Measurements from ENCODE around the gene DUT. TPM values are rescaled to one million over a fixed set of nuclear protein-coding genes. Genes with fewer than 3 reads are reported as not detected.

Gene DUT
- total RNA-seq, 2 experiments from 2014 or later, result 137 to 329 TPM

DNA sequence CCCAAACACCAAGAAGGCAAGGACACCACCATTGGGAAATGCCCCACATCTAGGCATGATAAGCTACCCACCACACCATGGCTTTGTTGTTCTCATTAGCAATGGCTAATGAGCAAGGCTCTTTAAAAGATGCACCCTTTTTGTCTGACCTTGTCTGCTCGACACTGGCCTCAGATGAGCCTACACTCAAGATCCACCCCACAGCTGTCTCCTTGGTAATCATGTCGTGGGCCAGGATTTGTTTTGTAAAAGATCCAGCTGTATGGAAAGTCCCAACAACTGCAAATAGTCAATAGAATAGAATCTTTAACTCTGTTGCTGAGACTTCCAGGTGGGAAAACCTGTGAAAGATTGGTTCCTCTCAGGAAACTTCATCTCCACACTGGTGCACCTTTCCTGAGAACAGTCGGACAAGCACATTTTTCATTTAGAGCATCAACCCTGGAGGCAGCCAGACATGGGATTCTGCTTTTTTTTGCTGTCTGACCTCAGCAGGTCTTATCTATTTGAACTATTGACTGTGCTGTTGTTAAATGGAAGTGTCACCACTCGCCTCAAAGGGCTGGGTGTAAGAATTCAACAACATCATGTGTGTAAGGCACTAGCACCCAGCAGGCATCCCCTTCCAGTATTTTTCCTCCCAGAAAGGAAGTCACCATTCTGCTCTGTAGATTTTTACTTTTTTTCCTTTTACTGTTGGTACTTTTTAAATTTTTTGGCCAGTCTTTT, 35.5 kb downstream of the DUT start:
- Histone ChIP-seq H3K9me2 (ENCODE audit: insufficient read depth, low read length) (no peaks in the 10 kb centered on the region), H3K27ac (ENCODE audit: low read depth, low read length, poor library complexity, severe bottlenecking) (no peak overlapping the region), H3K4me1 (ENCODE audit: insufficient read depth, low read length, poor library complexity, severe bottlenecking) (no peaks in the 10 kb centered on the region), H4K20me1 (ENCODE audit: insufficient read depth, low read length) (no peaks in the 10 kb centered on the region), H2AFZ (ENCODE audit: low read length) (no peak overlapping the region), H3K79me2 (ENCODE audit: insufficient read depth, low read depth, low read length) (no peaks in the 10 kb centered on the region), H3K4me3 (ENCODE audit: low read depth, low read length, poor library complexity, severe bottlenecking) (no peak overlapping the region), H3K4me2 (ENCODE audit: low read length) (no peak overlapping the region), H3K9me3 (ENCODE audit: low read length) (no peaks in the 10 kb centered on the region), H3K36me3 (ENCODE audit: insufficient read depth, low read length) (no peaks in the 10 kb centered on the region)
- POLR2A ChIA-PET, result interaction anchor here (0.6 kb wide), 2 partner anchors 253 to 976 kb away, joined by 3 read pairs; no protein-coding TSS in a partner anchor
- no peak for DNase-seq (ENCODE audit: low spot score)
- intact Hi-C loops (cut with micrococcal nuclease; ENCODE audit: unreplicated experiment), result no loop called here
- CTCF ChIA-PET (ENCODE audit: unreplicated experiment), result no interaction called here
- no TSS peak for BruUV-seq (replicated peaks)
- TF ChIP-seq EZH2phosphoT487 (IDR thresholded peaks at IDR 0.05; ENCODE audit: borderline replicate concordance, low read depth, low read length), result no peak
- TF ChIP-seq, protein P1, sequence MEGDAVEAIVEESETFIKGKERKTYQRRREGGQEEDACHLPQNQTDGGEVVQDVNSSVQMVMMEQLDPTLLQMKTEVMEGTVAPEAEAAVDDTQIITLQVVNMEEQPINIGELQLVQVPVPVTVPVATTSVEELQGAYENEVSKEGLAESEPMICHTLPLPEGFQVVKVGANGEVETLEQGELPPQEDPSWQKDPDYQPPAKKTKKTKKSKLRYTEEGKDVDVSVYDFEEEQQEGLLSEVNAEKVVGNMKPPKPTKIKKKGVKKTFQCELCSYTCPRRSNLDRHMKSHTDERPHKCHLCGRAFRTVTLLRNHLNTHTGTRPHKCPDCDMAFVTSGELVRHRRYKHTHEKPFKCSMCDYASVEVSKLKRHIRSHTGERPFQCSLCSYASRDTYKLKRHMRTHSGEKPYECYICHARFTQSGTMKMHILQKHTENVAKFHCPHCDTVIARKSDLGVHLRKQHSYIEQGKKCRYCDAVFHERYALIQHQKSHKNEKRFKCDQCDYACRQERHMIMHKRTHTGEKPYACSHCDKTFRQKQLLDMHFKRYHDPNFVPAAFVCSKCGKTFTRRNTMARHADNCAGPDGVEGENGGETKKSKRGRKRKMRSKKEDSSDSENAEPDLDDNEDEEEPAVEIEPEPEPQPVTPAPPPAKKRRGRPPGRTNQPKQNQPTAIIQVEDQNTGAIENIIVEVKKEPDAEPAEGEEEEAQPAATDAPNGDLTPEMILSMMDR (conservative IDR thresholded peaks at IDR 0.05; ENCODE audit: low read length), result no peak

DNA sequence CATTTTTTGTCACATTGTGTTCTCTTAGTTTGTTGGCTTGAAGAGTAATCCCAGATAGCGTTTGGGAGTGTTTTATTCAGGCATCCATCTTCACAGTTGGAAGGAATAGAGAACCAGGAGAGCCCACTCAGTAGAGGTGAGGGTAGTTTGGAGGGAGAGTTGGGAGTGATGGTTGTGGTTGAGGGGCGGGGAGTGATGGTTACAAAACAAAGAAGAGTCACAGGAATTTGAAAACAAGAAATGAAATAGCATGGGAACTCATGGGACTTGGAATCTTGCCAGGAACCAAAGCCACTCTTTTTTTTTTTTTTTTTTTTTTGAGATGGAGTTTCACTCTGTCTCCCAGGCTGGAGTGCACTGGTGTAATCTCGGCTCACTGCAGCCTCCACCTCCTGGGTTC, 36.3 kb downstream of the DUT start:
- Histone ChIP-seq H3K79me2 (ENCODE audit: insufficient read depth, low read depth, low read length) (no peaks in the 10 kb centered on the region), H3K36me3 (ENCODE audit: insufficient read depth, low read length) (no peaks in the 10 kb centered on the region), H3K9me2 (ENCODE audit: insufficient read depth, low read length) (no peaks in the 10 kb centered on the region), H3K4me3 (ENCODE audit: low read depth, low read length, poor library complexity, severe bottlenecking) (no peak overlapping the region), H4K20me1 (ENCODE audit: insufficient read depth, low read length) (no peaks in the 10 kb centered on the region), H3K4me2 (ENCODE audit: low read length) (no peak overlapping the region), H3K9me3 (ENCODE audit: low read length) (no peaks in the 10 kb centered on the region), H2AFZ (ENCODE audit: low read length) (no peak overlapping the region), H3K4me1 (ENCODE audit: insufficient read depth, low read length, poor library complexity, severe bottlenecking) (no peaks in the 10 kb centered on the region), H3K27ac (ENCODE audit: low read depth, low read length, poor library complexity, severe bottlenecking) (no peak overlapping the region)
- intact Hi-C loops (cut with micrococcal nuclease; ENCODE audit: unreplicated experiment), result no loop called here
- TF ChIP-seq EZH2phosphoT487 (IDR thresholded peaks at IDR 0.05; ENCODE audit: borderline replicate concordance, low read depth, low read length), result no peak
- TF ChIP-seq, protein P1 (conservative IDR thresholded peaks at IDR 0.05; ENCODE audit: low read length), result no peak
- no TSS peak for BruUV-seq (replicated peaks)
- CTCF ChIA-PET (ENCODE audit: unreplicated experiment), result no interaction called here
- POLR2A ChIA-PET, result no interaction called here
- no peak for DNase-seq (ENCODE audit: low spot score)

DNA sequence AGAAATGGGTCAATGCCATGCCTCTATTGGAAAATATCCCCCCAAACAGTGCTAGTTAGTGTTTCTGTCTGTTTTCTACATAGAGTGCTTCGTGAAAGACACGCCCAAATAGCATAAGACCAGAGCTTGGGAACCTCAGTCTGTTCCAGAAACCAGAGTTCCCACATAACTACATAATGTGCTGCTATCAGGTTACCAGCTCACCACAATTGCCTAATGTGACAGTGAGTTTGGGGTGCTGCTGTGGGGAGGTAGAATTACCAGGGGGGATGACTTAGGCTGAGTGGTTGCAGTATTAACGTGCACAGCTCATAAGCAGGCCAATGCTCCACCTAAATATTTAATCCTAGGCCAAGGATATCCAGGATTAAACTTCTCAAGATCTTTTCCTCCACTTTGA, 39.2 kb downstream of the DUT start:
- no peak for DNase-seq (ENCODE audit: low spot score)
- H4K20me1 ChIP-seq (ENCODE audit: insufficient read depth, low read length), result no peaks in the 10 kb centered on the region
- H2AFZ ChIP-seq (ENCODE audit: low read length), result no peak overlapping the region
- no peaks in the 10 kb centered on the region for H3K9me3 ChIP-seq (ENCODE audit: low read length)
- no peaks in the 10 kb centered on the region for H3K4me1 ChIP-seq (ENCODE audit: insufficient read depth, low read length, poor library complexity, severe bottlenecking)
- H3K36me3 ChIP-seq (ENCODE audit: insufficient read depth, low read length), result no peaks in the 10 kb centered on the region
- H3K79me2 ChIP-seq (ENCODE audit: insufficient read depth, low read depth, low read length), result no peaks in the 10 kb centered on the region
- H3K9me2 ChIP-seq (ENCODE audit: insufficient read depth, low read length), result no peaks in the 10 kb centered on the region
- BruUV-seq (replicated peaks), result no TSS peak
- H3K4me2 ChIP-seq (ENCODE audit: low read length), result no peak overlapping the region
- ChIA-PET CTCF (ENCODE audit: unreplicated experiment) (no interaction called here), POLR2A (interaction anchor here (1.0 kb wide), 1 partner anchor 9 kb away, joined by 3 read pairs; no protein-coding TSS in a partner anchor)
- H3K27ac ChIP-seq (ENCODE audit: low read depth, low read length, poor library complexity, severe bottlenecking), result no peak overlapping the region
- intact Hi-C loops (cut with micrococcal nuclease; ENCODE audit: unreplicated experiment), result no loop called here
- no peak overlapping the region for H3K4me3 ChIP-seq (ENCODE audit: low read depth, low read length, poor library complexity, severe bottlenecking)
- TF ChIP-seq, protein P1 (conservative IDR thresholded peaks at IDR 0.05; ENCODE audit: low read length), result no peak
- no peak for TF ChIP-seq EZH2phosphoT487 (IDR thresholded peaks at IDR 0.05; ENCODE audit: borderline replicate concordance, low read depth, low read length)
